Skeletal muscle tissue (tissue), 4 donors: ENCODE results near the gene ENPP7. TPM values are rescaled to one million over a fixed set of nuclear protein-coding genes. Genes with fewer than 3 reads are reported as not detected.

ENCODE experiments used
- H3K27ac ChIP-seq: one replicate; pipeline ENCODE4 v1.7.0; 2013; ENCODE audit warnings: mild to moderate bottlenecking, low read depth, low read length, inconsistent platforms
- H3K27me3 ChIP-seq, 3 donors: one replicate each; pipeline ENCODE4 v1.7.0; 2013; ENCODE audit warnings: low read length in 3 of 3; ENCODE audit not compliant: control insufficient read depth in 3 of 3, insufficient read depth in 3 of 3
- H3K36me3 ChIP-seq, 3 donors: one replicate each; pipeline ENCODE4 v1.7.0; 2013; ENCODE audit warnings: low read length in 3 of 3; ENCODE audit not compliant: control insufficient read depth in 3 of 3, insufficient read depth in 3 of 3
- H3K4me1 ChIP-seq, 3 donors: one replicate each; pipeline ENCODE4 v1.7.0; 2013; ENCODE audit warnings: low read length in 3 of 3, mild to moderate bottlenecking in 3 of 3; ENCODE audit not compliant: control insufficient read depth in 3 of 3, insufficient read depth in 3 of 3
- H3K4me3 ChIP-seq, 3 donors: one replicate each; pipeline ENCODE4 v1.7.0; 2013; ENCODE audit warnings: low read length in 3 of 3
- H3K9ac ChIP-seq, 3 donors: one replicate each; pipeline ENCODE4 v1.7.0; 2013; ENCODE audit warnings: low read length in 3 of 3, mild to moderate bottlenecking in 3 of 3, moderate library complexity in 2 of 3, low read depth in 1 of 3
- H3K9me3 ChIP-seq, 3 donors: one replicate each; pipeline ENCODE4 v1.7.0; 2013; ENCODE audit warnings: low read length in 3 of 3; ENCODE audit not compliant: control insufficient read depth in 3 of 3
- total RNA-seq: library from RNA; depleted of rRNA; stranded (reverse); fragments of >200 nt; gene quantifications from one replicate; pipeline ENCODE4 v1.2.3, GENCODE V29; 2014
- donor health status: Osteomylitis.

ENPP7 gene
- total RNA-seq, 1 donor from 2014 or later = not detected

DNA sequence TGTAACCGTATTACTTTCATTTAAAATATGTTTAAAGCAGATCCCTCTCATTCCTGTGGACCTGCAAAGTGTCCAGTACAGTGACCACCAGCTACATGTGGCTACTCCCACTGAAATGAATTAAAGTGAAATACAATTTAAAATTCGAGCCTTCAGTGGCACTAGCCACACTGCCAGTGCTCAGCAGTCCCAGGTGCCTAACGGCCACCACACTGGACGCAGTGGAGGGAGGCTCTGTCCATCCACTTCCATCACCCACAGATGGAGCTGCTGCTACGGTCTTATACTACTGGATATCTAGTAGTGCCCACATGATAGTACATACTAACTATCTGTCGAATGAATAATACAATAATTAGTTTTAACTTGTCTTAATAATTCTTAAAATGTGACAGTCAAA is 44.9 kb downstream of the ENPP7 start:
- H3K36me3 ChIP-seq = no peaks in the 10 kb centered on the region
- H3K4me3 ChIP-seq = no peak overlapping the region
- peaks cover 4 to 9% (median 8%) of the 10 kb centered on the region in 3 donors for H3K4me1 ChIP-seq
- H3K9ac ChIP-seq = no peak overlapping the region
- H3K27me3 ChIP-seq = peaks cover 63 to 74% (median 66%) of the 10 kb centered on the region in 3 donors
- no peak overlapping the region for H3K27ac ChIP-seq
- no peaks in the 10 kb centered on the region for H3K9me3 ChIP-seq

GRCh38 chr17:79776376-79777119 is 45.8 kb downstream of the ENPP7 start:
- Histone ChIP-seq H3K9ac (no peak overlapping the region), H3K9me3 (no peaks in the 10 kb centered on the region), H3K4me1 (peaks cover 4 to 9% (median 8%) of the 10 kb centered on the region in 3 donors), H3K27me3 (peaks cover 69 to 74% (median 73%) of the 10 kb centered on the region in 3 donors), H3K4me3 (peak overlapping the region in 1 of 3 donors; percentile 24), H3K27ac (peak overlapping the region; percentile 25), H3K36me3 (no peaks in the 10 kb centered on the region)

GRCh38 chr17:79777120-79777893 is 46.6 kb downstream of the ENPP7 start:
- Histone ChIP-seq H3K36me3 (no peaks in the 10 kb centered on the region), H3K27ac (peak overlapping the region; percentile 25), H3K9ac (no peak overlapping the region), H3K4me1 (peaks cover 4 to 9% (median 8%) of the 10 kb centered on the region in 3 donors), H3K27me3 (peaks cover 75 to 80% (median 79%) of the 10 kb centered on the region in 3 donors), H3K9me3 (no peaks in the 10 kb centered on the region), H3K4me3 (peak overlapping the region in 2 of 3 donors; percentile 17 to 24)

GRCh38 chr17:79777894-79778503 is 47.3 kb downstream of the ENPP7 start, which contains the start of gene CBX2:
TSS of gene CBX2 (plus strand) at chr17:79778148. CDS start at chr17:79778236, 88 bp downstream.
- H3K27me3 ChIP-seq = peaks cover 71 to 82% (median 81%) of the 10 kb centered on the region in 3 donors
- no peak within 1 kb of the TSS for H3K9ac ChIP-seq
- peak within 1 kb of the TSS; percentile 25 for H3K27ac ChIP-seq
- H3K36me3 ChIP-seq = no peaks in the 10 kb centered on the region
- no peaks in the 10 kb centered on the region for H3K9me3 ChIP-seq
- H3K4me1 ChIP-seq = peaks cover 4 to 9% (median 8%) of the 10 kb centered on the region in 3 donors
- H3K4me3 ChIP-seq = peak within 1 kb of the TSS; percentile 24 to 67 (median 52)

GRCh38 chr17:79778504-79779083 is 47.9 kb downstream of the ENPP7 start:
- Histone ChIP-seq H3K4me3 (no peak overlapping the region), H3K4me1 (peaks cover 4 to 9% (median 8%) of the 10 kb centered on the region in 3 donors), H3K36me3 (no peaks in the 10 kb centered on the region), H3K9ac (no peak overlapping the region), H3K27ac (no peak overlapping the region), H3K27me3 (peaks cover 67 to 81% (median 76%) of the 10 kb centered on the region in 3 donors), H3K9me3 (no peaks in the 10 kb centered on the region)

DNA sequence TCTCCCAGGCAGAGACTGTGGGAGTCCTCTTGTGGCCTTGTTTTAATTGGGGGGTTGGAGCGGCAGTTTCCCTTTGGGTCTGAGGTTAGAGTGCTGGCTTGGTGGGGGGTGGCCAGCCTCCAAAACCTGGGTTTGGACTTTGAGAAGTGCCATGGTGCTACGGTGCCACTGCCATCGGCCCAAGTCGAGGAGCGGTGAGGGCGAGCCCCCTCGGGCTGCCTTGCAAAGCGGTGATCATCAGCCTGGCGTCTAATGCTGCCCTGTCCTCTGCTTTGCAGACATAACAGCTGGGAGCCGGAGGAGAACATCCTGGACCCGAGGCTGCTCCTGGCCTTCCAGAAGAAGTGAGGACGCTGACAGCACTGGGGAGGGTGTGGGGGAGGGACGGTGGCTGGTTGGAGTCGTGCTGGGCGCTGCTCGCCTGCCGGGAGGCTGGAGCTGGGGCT is 48.4 kb downstream of the ENPP7 start:
- Histone ChIP-seq H3K9me3 (no peaks in the 10 kb centered on the region), H3K9ac (no peak overlapping the region), H3K27me3 (peaks cover 63 to 76% (median 74%) of the 10 kb centered on the region in 3 donors), H3K4me1 (peaks cover 4 to 9% (median 8%) of the 10 kb centered on the region in 3 donors), H3K36me3 (no peaks in the 10 kb centered on the region), H3K27ac (no peak overlapping the region), H3K4me3 (peak overlapping the region in 1 of 3 donors; percentile 29)

GRCh38 chr17:79779661-79780365 is 49.1 kb downstream of the ENPP7 start:
- peaks cover 59 to 73% (median 72%) of the 10 kb centered on the region in 3 donors for H3K27me3 ChIP-seq
- peaks cover 4 to 9% (median 8%) of the 10 kb centered on the region in 3 donors for H3K4me1 ChIP-seq
- H3K9ac ChIP-seq = no peak overlapping the region
- H3K4me3 ChIP-seq = no peak overlapping the region
- no peaks in the 10 kb centered on the region for H3K9me3 ChIP-seq
- no peaks in the 10 kb centered on the region for H3K36me3 ChIP-seq
- H3K27ac ChIP-seq = no peak overlapping the region

- no peaks in the 10 kb centered on the region for H3K36me3 ChIP-seq
- H3K9me3 ChIP-seq = no peaks in the 10 kb centered on the region
- peaks cover 4 to 9% (median 8%) of the 10 kb centered on the region in 3 donors for H3K4me1 ChIP-seq
- H3K27me3 ChIP-seq = peaks cover 61 to 78% (median 66%) of the 10 kb centered on the region in 3 donors
- H3K4me3 ChIP-seq = no peak overlapping the region
- no peak overlapping the region for H3K9ac ChIP-seq
- H3K27ac ChIP-seq = no peak overlapping the region
Measured at GRCh38 chr17:79781012-79781650, 50.4 kb downstream of the ENPP7 start.
